SK-N-SH treated with all-trans-retinoic acid at 6 μM for 48 hours (cell line): ENCODE data around the gene GOLGA8B.

ENCODE experiments used
- ATAC-seq: fragments of 200-7000 bp; cut with Tn5 transposase; 3 replicates; pipeline ENCODE4 v1.9.1; 2020; ENCODE audit warnings: mild to moderate bottlenecking, moderate library complexity
- ARNTL ChIP-seq: fragments of 450-650 bp; formaldehyde crosslinking; IDR thresholded peaks from 2 replicates; pipeline ENCODE4 v1.5.0; 2020; ENCODE audit warnings: low read depth, mild to moderate bottlenecking, moderate library complexity, borderline replicate concordance
- BACH2 ChIP-seq: fragments of 250-450 bp; sonication (Bioruptor Pico); IDR thresholded peaks from 2 replicates; pipeline ENCODE4 v1.9.0; 2021; ENCODE audit warnings: mild to moderate bottlenecking, borderline replicate concordance
- CSDC2 ChIP-seq: fragments of 250-450 bp; sonication (Bioruptor Pico); IDR thresholded peaks from 2 replicates; pipeline ENCODE4 v1.5.0; 2020; ENCODE audit warnings: mild to moderate bottlenecking, moderate library complexity
- ESRRG ChIP-seq: fragments of 250-450 bp; sonication (Bioruptor Pico); IDR thresholded peaks from 2 replicates; pipeline ENCODE4 v1.6.1; 2021; ENCODE audit warnings: mild to moderate bottlenecking
- GLIS3 ChIP-seq: fragments of 250-450 bp; sonication (Bioruptor Pico); IDR thresholded peaks from 2 replicates; pipeline ENCODE4 v1.5.0; 2020; ENCODE audit warnings: mild to moderate bottlenecking, moderate library complexity
- ISL1 ChIP-seq: fragments of 250-450 bp; sonication (Bioruptor Pico); IDR thresholded peaks from 2 replicates; pipeline ENCODE4 v2.1.2; 2022; ENCODE audit warnings: mild to moderate bottlenecking, moderate library complexity
- PPARA ChIP-seq: fragments of 250-450 bp; sonication (Bioruptor Pico); IDR thresholded peaks from 2 replicates; pipeline ENCODE4 v1.5.0; 2020; ENCODE audit warnings: mild to moderate bottlenecking, borderline replicate concordance
- RARB ChIP-seq: fragments of 250-450 bp; sonication (Bioruptor Pico); IDR thresholded peaks from 2 replicates; pipeline ENCODE4 v1.8.0; 2021; ENCODE audit warnings: mild to moderate bottlenecking, moderate library complexity
- SNAI2 ChIP-seq: fragments of 250-450 bp; sonication (Bioruptor Pico); IDR thresholded peaks from 2 replicates; pipeline ENCODE4 v1.5.0; 2020; ENCODE audit warnings: mild to moderate bottlenecking, moderate library complexity
- TCF4 ChIP-seq: fragments of 250-450 bp; sonication (Bioruptor Pico); IDR thresholded peaks from 2 replicates; pipeline ENCODE4 v1.8.0; 2021; ENCODE audit warnings: mild to moderate bottlenecking, moderate library complexity, borderline replicate concordance
- ZFP3 ChIP-seq: fragments of 250-450 bp; sonication (Bioruptor Pico); IDR thresholded peaks from 2 replicates; pipeline ENCODE4 v1.5.0; 2020; ENCODE audit warnings: mild to moderate bottlenecking, moderate library complexity
- ZFP30 ChIP-seq: fragments of 450-650 bp; formaldehyde crosslinking; IDR thresholded peaks from 2 replicates; pipeline ENCODE4 v1.5.0; 2022; ENCODE audit warnings: mild to moderate bottlenecking, moderate library complexity
- ZNF565 ChIP-seq: fragments of 450-650 bp; formaldehyde crosslinking; conservative IDR thresholded peaks from 2 replicates; pipeline ENCODE4 v1.5.0; 2020; ENCODE audit warnings: low read depth, mild to moderate bottlenecking, moderate library complexity
- ZNF70 ChIP-seq: fragments of 450-650 bp; formaldehyde crosslinking; IDR thresholded peaks from 2 replicates; pipeline ENCODE4 v1.5.0; 2020; ENCODE audit warnings: mild to moderate bottlenecking, moderate library complexity
- ZNF8 ChIP-seq: fragments of 450-650 bp; formaldehyde crosslinking; IDR thresholded peaks from 2 replicates; pipeline ENCODE4 v1.5.0; 2020; ENCODE audit warnings: mild to moderate bottlenecking, moderate library complexity
- TF ChIP-seq, protein P1 (sequence below): fragments of 250-450 bp; sonication (Bioruptor Pico); IDR thresholded peaks from 2 replicates; pipeline ENCODE4 v1.5.1; 2021; ENCODE audit warnings: mild to moderate bottlenecking, moderate library complexity
- TF ChIP-seq, protein P2 (sequence below): fragments of 250-450 bp; sonication (Bioruptor Pico); IDR thresholded peaks from 2 replicates; pipeline ENCODE4 v1.5.0; 2020; ENCODE audit warnings: mild to moderate bottlenecking, moderate library complexity
- TF ChIP-seq, protein P3 (sequence below): fragments of 250-450 bp; sonication (Bioruptor Pico); IDR thresholded peaks from 2 replicates; pipeline ENCODE4 v1.8.0; 2021; ENCODE audit warnings: low read depth, mild to moderate bottlenecking, moderate library complexity, borderline replicate concordance
- TF ChIP-seq, protein P4 (sequence below): fragments of 250-450 bp; sonication (Bioruptor Pico); IDR thresholded peaks from 2 replicates; pipeline ENCODE4 v1.5.1; 2020; ENCODE audit warnings: low read depth, mild to moderate bottlenecking, moderate library complexity

Gene GOLGA8B

DNA sequence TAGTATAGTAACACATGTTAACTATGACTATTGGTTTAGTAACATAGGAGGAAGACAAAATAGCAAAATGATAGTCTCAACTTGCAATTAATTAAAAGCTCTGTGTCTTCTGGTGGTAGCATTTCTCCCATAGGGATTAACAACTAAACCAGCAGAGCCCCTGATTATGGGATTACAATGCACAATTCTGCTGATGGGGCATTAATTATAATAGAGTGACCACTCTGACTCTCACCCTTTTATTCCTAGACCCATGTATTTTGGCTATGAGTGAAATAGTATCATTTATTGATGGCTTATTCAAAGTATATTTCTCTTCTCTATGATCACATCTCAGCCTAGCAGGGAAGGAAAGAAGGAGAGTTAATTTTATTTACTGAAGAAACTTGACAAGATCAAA lies 17.5 kb upstream of the GOLGA8B start:
- TF ChIP-seq, protein P1, sequence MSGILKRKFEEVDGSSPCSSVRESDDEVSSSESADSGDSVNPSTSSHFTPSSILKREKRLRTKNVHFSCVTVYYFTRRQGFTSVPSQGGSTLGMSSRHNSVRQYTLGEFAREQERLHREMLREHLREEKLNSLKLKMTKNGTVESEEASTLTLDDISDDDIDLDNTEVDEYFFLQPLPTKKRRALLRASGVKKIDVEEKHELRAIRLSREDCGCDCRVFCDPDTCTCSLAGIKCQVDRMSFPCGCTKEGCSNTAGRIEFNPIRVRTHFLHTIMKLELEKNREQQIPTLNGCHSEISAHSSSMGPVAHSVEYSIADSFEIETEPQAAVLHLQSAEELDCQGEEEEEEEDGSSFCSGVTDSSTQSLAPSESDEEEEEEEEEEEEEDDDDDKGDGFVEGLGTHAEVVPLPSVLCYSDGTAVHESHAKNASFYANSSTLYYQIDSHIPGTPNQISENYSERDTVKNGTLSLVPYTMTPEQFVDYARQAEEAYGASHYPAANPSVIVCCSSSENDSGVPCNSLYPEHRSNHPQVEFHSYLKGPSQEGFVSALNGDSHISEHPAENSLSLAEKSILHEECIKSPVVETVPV (CRISPR knock-in tag) = no peak
- no peak for TF ChIP-seq PPARA (CRISPR knock-in tag)
- TF ChIP-seq ZFP3 (CRISPR knock-in tag) = no peak
- TF ChIP-seq ZFP30 (CRISPR knock-in tag) = no peak
- TF ChIP-seq ESRRG (CRISPR knock-in tag) = no peak
- TF ChIP-seq GLIS3 (CRISPR knock-in tag) = no peak
- TF ChIP-seq, protein P2, sequence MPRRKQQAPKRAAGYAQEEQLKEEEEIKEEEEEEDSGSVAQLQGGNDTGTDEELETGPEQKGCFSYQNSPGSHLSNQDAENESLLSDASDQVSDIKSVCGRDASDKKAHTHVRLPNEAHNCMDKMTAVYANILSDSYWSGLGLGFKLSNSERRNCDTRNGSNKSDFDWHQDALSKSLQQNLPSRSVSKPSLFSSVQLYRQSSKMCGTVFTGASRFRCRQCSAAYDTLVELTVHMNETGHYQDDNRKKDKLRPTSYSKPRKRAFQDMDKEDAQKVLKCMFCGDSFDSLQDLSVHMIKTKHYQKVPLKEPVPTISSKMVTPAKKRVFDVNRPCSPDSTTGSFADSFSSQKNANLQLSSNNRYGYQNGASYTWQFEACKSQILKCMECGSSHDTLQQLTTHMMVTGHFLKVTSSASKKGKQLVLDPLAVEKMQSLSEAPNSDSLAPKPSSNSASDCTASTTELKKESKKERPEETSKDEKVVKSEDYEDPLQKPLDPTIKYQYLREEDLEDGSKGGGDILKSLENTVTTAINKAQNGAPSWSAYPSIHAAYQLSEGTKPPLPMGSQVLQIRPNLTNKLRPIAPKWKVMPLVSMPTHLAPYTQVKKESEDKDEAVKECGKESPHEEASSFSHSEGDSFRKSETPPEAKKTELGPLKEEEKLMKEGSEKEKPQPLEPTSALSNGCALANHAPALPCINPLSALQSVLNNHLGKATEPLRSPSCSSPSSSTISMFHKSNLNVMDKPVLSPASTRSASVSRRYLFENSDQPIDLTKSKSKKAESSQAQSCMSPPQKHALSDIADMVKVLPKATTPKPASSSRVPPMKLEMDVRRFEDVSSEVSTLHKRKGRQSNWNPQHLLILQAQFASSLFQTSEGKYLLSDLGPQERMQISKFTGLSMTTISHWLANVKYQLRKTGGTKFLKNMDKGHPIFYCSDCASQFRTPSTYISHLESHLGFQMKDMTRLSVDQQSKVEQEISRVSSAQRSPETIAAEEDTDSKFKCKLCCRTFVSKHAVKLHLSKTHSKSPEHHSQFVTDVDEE (CRISPR knock-in tag) = no peak
- no peak for TF ChIP-seq SNAI2 (CRISPR knock-in tag)
- TF ChIP-seq, protein P3, sequence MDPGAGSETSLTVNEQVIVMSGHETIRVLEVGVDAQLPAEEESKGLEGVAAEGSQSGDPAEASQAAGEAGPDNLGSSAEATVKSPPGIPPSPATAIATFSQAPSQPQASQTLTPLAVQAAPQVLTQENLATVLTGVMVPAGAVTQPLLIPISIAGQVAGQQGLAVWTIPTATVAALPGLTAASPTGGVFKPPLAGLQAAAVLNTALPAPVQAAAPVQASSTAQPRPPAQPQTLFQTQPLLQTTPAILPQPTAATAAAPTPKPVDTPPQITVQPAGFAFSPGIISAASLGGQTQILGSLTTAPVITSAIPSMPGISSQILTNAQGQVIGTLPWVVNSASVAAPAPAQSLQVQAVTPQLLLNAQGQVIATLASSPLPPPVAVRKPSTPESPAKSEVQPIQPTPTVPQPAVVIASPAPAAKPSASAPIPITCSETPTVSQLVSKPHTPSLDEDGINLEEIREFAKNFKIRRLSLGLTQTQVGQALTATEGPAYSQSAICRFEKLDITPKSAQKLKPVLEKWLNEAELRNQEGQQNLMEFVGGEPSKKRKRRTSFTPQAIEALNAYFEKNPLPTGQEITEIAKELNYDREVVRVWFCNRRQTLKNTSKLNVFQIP (CRISPR knock-in tag) = no peak
- TF ChIP-seq ZNF8 (CRISPR knock-in tag) = no peak
- no peak for TF ChIP-seq ISL1 (CRISPR knock-in tag)
- TF ChIP-seq CSDC2 (CRISPR knock-in tag) = no peak
- TF ChIP-seq ZNF565 (CRISPR knock-in tag) = no peak
- no peak for TF ChIP-seq ARNTL (CRISPR knock-in tag)
- no peak for TF ChIP-seq ZNF70 (CRISPR knock-in tag)
- TF ChIP-seq, protein P4, sequence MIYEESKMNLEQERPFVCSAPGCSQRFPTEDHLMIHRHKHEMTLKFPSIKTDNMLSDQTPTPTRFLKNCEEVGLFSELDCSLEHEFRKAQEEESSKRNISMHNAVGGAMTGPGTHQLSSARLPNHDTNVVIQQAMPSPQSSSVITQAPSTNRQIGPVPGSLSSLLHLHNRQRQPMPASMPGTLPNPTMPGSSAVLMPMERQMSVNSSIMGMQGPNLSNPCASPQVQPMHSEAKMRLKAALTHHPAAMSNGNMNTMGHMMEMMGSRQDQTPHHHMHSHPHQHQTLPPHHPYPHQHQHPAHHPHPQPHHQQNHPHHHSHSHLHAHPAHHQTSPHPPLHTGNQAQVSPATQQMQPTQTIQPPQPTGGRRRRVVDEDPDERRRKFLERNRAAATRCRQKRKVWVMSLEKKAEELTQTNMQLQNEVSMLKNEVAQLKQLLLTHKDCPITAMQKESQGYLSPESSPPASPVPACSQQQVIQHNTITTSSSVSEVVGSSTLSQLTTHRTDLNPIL (CRISPR knock-in tag) = no peak
- ATAC-seq = no peak

DNA sequence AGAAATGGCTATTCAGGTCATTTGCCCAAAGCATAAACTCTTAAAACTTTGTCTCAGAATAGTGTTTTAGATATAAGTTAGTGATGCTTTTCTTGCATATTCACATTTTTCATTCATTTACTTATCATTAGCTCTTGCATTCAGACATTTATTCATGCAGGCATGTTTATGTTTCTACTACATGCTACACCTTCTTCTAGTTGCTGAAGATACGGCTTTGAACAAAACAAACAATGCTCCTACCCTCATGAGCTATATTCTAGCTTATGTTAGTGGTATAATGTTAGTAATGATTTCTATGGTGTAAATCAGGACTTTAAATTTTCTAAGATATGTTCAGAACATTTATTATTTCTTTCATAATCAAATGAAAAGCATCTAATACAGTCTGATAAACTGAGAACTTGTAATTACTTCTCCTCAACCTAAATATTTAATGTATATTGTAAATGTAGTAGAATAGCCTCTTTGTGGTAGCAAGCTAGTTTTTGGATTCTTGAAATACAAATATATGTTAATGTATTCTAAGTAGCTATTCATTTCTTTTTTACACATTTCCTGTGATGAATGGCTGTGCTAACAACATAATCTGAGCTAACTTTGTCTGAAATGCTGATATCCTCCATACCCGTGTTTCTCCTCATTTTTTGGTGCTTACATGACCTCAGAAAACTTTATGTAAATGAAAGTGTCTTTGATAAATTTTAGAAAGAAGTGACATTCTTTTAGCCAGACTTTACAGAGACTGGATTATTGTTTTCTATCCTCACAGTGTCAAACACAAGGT lies 15.5 kb upstream of the GOLGA8B start:
- ATAC-seq = no peak
- TF ChIP-seq ESRRG (CRISPR knock-in tag) (no peak), ARNTL (CRISPR knock-in tag) (no peak), RARB (CRISPR knock-in tag) (no peak), BACH2 (CRISPR knock-in tag) (no peak)
- TF ChIP-seq, protein P2 (CRISPR knock-in tag) = no peak

DNA sequence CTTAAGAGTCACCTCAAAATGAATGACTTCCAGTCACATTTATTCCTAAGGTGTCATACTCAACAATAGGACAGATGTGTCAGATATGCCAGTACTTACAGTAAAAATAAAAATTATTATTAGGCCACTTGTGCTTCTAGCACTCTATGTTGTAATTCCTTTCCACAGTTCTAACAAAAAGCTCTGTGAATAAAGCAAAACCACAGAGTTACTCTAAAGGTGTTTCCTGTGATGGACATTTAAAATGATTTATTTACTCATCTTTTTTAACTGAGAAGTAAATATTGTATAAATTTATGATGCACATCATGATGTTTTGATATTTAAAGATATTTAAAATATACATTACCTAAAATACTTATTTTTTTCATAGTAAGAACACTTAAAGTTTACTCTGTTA lies 13.9 kb upstream of the GOLGA8B start:
- no peak for TF ChIP-seq GLIS3 (CRISPR knock-in tag)
- no peak for TF ChIP-seq ZNF8 (CRISPR knock-in tag)
- TF ChIP-seq PPARA (CRISPR knock-in tag) = no peak
- TF ChIP-seq ISL1 (CRISPR knock-in tag) = no peak
- no peak for TF ChIP-seq ZFP30 (CRISPR knock-in tag)
- TF ChIP-seq TCF4 (CRISPR knock-in tag) = no peak
- TF ChIP-seq ZNF70 (CRISPR knock-in tag) = no peak
- no peak for ATAC-seq
